ENCODE data around the gene NR2C2.
"Not testable (repeated sequence)": the region's sequence is repeated elsewhere in the genome, so short reads cannot be mapped to it uniquely, and the experiment has no call there.

The NR2C2 gene
- total RNA-seq, result 97.9 to 259 (median 117) reads per million in 9 experiments

GRCh38 chr3:14947100-14947885 lies at the start of gene NR2C2:
Gene NR2C2, plus strand, starts transcription at chr3:14947583. Its CDS starts 56,332 bp downstream, at chr3:15003915.
- Mint-ChIP-seq H3K27ac (peak within 1 kb of the TSS; percentile 99 to 100), H3K9me3 (no peaks in the 10 kb centered on the region), H3K4me1 (ENCODE audit: low read depth in 2 of 2) (peaks cover 22 to 48% of the 10 kb centered on the region in 2 donors), H3K36me3 (ENCODE audit: insufficient read depth) (peaks cover 43% of the 10 kb centered on the region), H3K27me3 (no peaks in the 10 kb centered on the region), H3K4me3 (peak within 1 kb of the TSS; percentile 95 to 98)
- peak; percentile 81 to 87 (median 85) for DNase-seq
- peak; percentile 69 for ATAC-seq (replicated peaks)

DNA sequence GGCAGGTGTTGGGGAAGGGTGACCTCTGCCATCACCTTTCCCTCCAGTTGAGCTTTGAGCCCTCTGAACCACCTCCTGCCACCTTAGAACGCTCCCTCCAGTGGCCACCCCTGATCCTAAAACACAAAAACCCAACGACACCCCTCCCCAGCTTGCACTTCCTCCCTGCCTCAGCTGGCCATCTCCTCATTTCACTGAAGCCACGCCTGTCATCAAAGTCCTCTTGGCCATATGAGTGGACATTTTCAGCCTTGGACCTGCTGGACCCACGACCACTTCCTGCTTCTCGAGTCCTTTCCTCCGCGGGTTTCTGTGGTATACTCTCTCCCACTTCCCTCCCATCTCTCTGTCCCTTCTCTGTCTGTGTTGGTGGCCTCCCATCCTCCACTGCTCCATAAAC lies 48.5 kb upstream of the NR2C2 start:
- peaks cover 0 to 5% of the 10 kb centered on the region in 2 donors for H3K4me1 Mint-ChIP-seq (ENCODE audit: low read depth in 2 of 2)
- ATAC-seq (replicated peaks) (no peak), DNase-seq (no peak)
- peaks cover 69 to 85% of the 10 kb centered on the region in 2 donors for H3K27me3 Mint-ChIP-seq
- H3K4me3 Mint-ChIP-seq, result no peak overlapping the region
- no peaks in the 10 kb centered on the region for H3K9me3 Mint-ChIP-seq
- no peaks in the 10 kb centered on the region for H3K36me3 Mint-ChIP-seq (ENCODE audit: insufficient read depth)
- H3K27ac Mint-ChIP-seq, result no peak overlapping the region

- no peak for DNase-seq
- peaks cover 67 to 85% of the 10 kb centered on the region in 2 donors for H3K27me3 Mint-ChIP-seq
Observed at GRCh38 chr3:14899993-14900618, 47.3 kb upstream of the NR2C2 start.

GRCh38 chr3:14900881-14901873 lies 46.2 kb upstream of the NR2C2 start:
- H3K4me1 Mint-ChIP-seq (ENCODE audit: low read depth in 2 of 2), result peaks cover 0 to 5% of the 10 kb centered on the region in 2 donors
- peaks cover 2 to 8% of the 10 kb centered on the region in 2 donors for H3K9me3 Mint-ChIP-seq
- H3K36me3 Mint-ChIP-seq (ENCODE audit: insufficient read depth), result no peaks in the 10 kb centered on the region
- ATAC-seq (replicated peaks), result no peak
- peaks cover 64 to 85% of the 10 kb centered on the region in 2 donors for H3K27me3 Mint-ChIP-seq
- no peak overlapping the region for H3K27ac Mint-ChIP-seq
- H3K4me3 Mint-ChIP-seq, result no peak overlapping the region
- DNase-seq, result no peak

More at GRCh38 chr3:14899993-14900618, 47.3 kb upstream of the NR2C2 start:
- Mint-ChIP-seq H3K27ac (no peak overlapping the region), H3K4me3 (no peak overlapping the region), H3K4me1 (ENCODE audit: low read depth in 2 of 2) (peaks cover 0 to 5% of the 10 kb centered on the region in 2 donors), H3K36me3 (ENCODE audit: insufficient read depth) (no peaks in the 10 kb centered on the region), H3K9me3 (peaks cover under 1% of the 10 kb centered on the region in 2 donors)
- ATAC-seq (replicated peaks), result no peak

- Mint-ChIP-seq H3K4me3 (no peak overlapping the region), H3K4me1 (ENCODE audit: low read depth in 2 of 2) (peaks cover 0 to 5% of the 10 kb centered on the region in 2 donors), H3K36me3 (ENCODE audit: insufficient read depth) (no peaks in the 10 kb centered on the region), H3K27me3 (peaks cover 64 to 91% of the 10 kb centered on the region in 2 donors), H3K9me3 (peaks cover 2 to 8% of the 10 kb centered on the region in 2 donors), H3K27ac (no peak overlapping the region)
- no peak for DNase-seq
- no peak for ATAC-seq (replicated peaks)
Observed at GRCh38 chr3:14902719-14903118, 44.7 kb upstream of the NR2C2 start.

DNA sequence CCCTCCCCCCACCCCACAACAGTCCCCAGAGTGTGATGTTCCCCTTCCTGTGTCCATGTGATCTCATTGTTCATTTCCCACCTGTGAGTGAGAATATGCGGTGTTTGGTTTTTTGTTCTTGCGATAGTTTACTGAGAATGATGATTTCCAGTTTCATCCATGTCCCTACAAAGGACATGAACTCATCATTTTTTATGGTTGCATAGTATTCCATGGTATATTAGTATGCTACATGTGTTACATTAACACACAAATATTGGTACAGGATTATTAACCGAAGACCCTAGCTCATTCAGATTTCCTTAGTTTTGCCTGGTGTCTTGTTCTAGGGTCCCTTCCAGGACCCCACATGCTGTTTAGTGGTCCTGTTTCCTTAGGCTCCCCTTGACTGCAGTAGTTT lies 43.9 kb upstream of the NR2C2 start:
- H3K36me3 Mint-ChIP-seq (ENCODE audit: insufficient read depth); H3K27ac Mint-ChIP-seq; DNase-seq; H3K4me3 Mint-ChIP-seq; H3K9me3 Mint-ChIP-seq; ATAC-seq (replicated peaks); H3K4me1 Mint-ChIP-seq (ENCODE audit: low read depth in 2 of 2): not testable (repeated sequence)
- peaks cover 58 to 90% of the 10 kb centered on the region in 2 donors for H3K27me3 Mint-ChIP-seq

DNA sequence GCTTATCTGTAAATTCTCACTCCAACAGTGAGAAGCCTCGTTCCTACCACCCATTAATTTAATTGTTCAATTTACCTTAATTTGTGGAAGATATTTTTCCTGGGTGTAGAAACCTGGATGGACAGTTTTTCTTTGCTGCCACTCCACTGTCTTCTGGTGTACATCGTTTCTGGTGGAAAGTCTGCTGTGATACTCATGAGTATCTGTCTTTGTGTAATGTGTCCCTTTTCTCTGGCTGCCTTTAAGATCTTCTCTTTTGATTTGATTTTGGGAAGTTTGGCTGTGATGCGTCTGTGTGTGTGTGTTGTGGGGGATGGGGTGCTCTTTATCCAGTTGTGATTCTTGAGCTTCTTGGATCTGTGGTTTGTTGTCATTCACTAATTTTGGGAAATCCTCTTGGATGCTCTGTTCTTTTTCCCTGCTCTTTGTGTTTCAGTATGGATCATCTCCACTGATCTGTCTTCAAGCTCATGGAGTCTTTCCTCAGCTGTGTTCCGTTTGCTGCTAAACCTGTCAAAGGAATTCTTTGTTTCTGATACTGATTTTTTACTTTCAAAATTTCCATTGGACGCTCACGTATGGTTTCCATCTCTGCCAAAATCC lies 42.2 kb upstream of the NR2C2 start:
- no peak for ATAC-seq (replicated peaks)
- H3K36me3 Mint-ChIP-seq (ENCODE audit: insufficient read depth), result no peaks in the 10 kb centered on the region
- DNase-seq, result no peak
- peaks cover 44 to 86% of the 10 kb centered on the region in 2 donors for H3K27me3 Mint-ChIP-seq
- H3K27ac Mint-ChIP-seq, result no peak overlapping the region
- no peaks in the 10 kb centered on the region for H3K4me1 Mint-ChIP-seq (ENCODE audit: low read depth in 2 of 2)
- no peak overlapping the region for H3K4me3 Mint-ChIP-seq
- peaks cover 2 to 8% of the 10 kb centered on the region in 2 donors for H3K9me3 Mint-ChIP-seq

- no peak overlapping the region for H3K27ac Mint-ChIP-seq
- peaks cover 2 to 8% of the 10 kb centered on the region in 2 donors for H3K9me3 Mint-ChIP-seq
- no peaks in the 10 kb centered on the region for H3K36me3 Mint-ChIP-seq (ENCODE audit: insufficient read depth)
- ATAC-seq (replicated peaks), result no peak
- H3K4me3 Mint-ChIP-seq, result no peak overlapping the region
- no peak for DNase-seq
- H3K4me1 Mint-ChIP-seq (ENCODE audit: low read depth in 2 of 2), result no peaks in the 10 kb centered on the region
- peaks cover 46 to 86% of the 10 kb centered on the region in 2 donors for H3K27me3 Mint-ChIP-seq
Observed at GRCh38 chr3:14906355-14906971, 40.9 kb upstream of the NR2C2 start.

DNA sequence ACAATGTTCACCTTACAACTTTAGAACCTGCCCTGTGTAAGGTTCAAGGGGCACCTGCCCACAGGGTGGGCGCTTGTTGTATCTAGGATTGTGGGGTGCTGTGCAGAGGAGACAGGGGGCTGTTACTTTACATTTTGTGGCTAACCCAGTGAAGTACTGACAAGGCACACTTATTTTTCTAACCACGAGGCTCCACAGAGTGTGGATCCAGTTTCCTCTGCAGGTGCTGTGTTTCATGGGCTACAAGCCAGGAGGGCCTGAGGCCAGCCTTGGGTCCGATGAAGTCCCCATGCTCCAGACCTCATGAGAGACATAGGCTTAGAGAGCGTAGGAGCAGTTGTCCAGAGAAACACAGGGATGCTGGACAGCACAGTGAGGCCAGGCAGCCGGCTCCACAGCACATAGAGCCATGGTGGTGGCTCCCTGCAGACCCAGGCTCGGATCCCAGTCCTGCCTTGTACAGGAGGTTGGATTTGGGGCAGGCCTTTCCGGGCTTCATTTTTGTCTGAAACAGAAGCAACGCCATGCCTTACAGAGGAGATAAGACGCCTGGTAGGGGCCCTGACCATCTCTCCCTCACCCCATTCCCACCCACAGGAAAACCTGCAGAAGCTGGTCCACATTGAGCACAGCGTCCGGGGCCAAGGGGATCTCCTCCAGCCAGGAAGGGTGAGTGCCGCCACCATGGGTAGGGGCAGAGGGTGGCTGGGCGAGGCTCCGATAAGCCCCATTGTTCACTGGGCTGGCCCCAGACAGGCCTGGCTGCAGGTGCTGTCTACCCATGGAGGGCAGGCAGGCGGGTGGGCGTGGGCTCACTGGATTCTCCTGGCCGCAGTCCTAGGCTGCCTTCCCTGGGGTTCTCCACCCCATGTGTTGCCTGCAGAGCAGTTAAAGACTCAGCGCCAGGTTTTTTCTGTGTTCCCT lies 40.1 kb upstream of the NR2C2 start:
- no peak overlapping the region for H3K4me3 Mint-ChIP-seq
- no peak overlapping the region for H3K27ac Mint-ChIP-seq
- H3K36me3 Mint-ChIP-seq (ENCODE audit: insufficient read depth), result no peaks in the 10 kb centered on the region
- peaks cover 2 to 8% of the 10 kb centered on the region in 2 donors for H3K9me3 Mint-ChIP-seq
- peaks cover 50 to 86% of the 10 kb centered on the region in 2 donors for H3K27me3 Mint-ChIP-seq
- ATAC-seq (replicated peaks), result no peak
- no peak for DNase-seq
- H3K4me1 Mint-ChIP-seq (ENCODE audit: low read depth in 2 of 2), result no peaks in the 10 kb centered on the region

- DNase-seq (no peak), ATAC-seq (replicated peaks) (no peak)
- H3K27me3 Mint-ChIP-seq, result peaks cover 49 to 93% of the 10 kb centered on the region in 2 donors
- H3K9me3 Mint-ChIP-seq, result peaks cover 2 to 8% of the 10 kb centered on the region in 2 donors
- no peaks in the 10 kb centered on the region for H3K4me1 Mint-ChIP-seq (ENCODE audit: low read depth in 2 of 2)
- no peaks in the 10 kb centered on the region for H3K36me3 Mint-ChIP-seq (ENCODE audit: insufficient read depth)
- H3K27ac Mint-ChIP-seq, result no peak overlapping the region
- no peak overlapping the region for H3K4me3 Mint-ChIP-seq
Observed at GRCh38 chr3:14909250-14909649, 38.1 kb upstream of the NR2C2 start.

- Mint-ChIP-seq H3K27me3 (peaks cover 32 to 90% of the 10 kb centered on the region in 2 donors), H3K4me3 (no peak overlapping the region), H3K9me3 (no peaks in the 10 kb centered on the region), H3K4me1 (ENCODE audit: low read depth in 2 of 2) (no peaks in the 10 kb centered on the region), H3K36me3 (ENCODE audit: insufficient read depth) (no peaks in the 10 kb centered on the region), H3K27ac (no peak overlapping the region)
- DNase-seq (no peak), ATAC-seq (replicated peaks) (no peak)
Observed at GRCh38 chr3:14911651-14912050, 35.7 kb upstream of the NR2C2 start.
